ENCODE measurements around the gene CPB2.

DNA sequence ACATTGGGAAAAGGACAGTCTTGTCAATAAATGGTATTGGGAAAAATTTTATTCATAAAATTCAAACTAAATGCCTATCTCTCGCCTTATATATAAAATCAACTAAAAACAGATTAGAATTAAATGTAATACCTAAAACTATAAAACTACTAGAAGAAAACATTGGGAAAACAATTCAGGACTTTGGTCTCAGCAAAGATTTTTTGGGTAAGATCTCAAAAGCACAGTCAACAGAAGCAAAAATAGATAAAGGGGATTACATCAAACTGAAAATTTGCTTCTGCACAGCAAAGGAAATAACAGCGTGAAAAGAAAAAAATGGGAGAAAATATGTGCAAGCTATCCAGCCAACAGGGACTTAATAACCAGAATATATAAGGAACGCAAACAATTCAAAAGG, 28.0 kb downstream of the CPB2 start:
- no peak for TF ChIP-seq POLR2A (IDR thresholded peaks at IDR 0.05)
- TF ChIP-seq, protein P1, sequence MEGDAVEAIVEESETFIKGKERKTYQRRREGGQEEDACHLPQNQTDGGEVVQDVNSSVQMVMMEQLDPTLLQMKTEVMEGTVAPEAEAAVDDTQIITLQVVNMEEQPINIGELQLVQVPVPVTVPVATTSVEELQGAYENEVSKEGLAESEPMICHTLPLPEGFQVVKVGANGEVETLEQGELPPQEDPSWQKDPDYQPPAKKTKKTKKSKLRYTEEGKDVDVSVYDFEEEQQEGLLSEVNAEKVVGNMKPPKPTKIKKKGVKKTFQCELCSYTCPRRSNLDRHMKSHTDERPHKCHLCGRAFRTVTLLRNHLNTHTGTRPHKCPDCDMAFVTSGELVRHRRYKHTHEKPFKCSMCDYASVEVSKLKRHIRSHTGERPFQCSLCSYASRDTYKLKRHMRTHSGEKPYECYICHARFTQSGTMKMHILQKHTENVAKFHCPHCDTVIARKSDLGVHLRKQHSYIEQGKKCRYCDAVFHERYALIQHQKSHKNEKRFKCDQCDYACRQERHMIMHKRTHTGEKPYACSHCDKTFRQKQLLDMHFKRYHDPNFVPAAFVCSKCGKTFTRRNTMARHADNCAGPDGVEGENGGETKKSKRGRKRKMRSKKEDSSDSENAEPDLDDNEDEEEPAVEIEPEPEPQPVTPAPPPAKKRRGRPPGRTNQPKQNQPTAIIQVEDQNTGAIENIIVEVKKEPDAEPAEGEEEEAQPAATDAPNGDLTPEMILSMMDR (IDR thresholded peaks at IDR 0.05), result no peak

Measured in testis (tissue), 2 donors.